G401.6 (cell line): ENCODE data around the gene CCNI2.

Experiments
- FAIRE-seq: peaks from 2 replicates; lab custom pipeline; 2012; peaks lifted over from hg19 to GRCh38; lab: Jason Lieb, UNC

The CCNI2 gene

GRCh38 chr5:132765311-132766019, 18.2 kb downstream of the CCNI2 start:
- FAIRE-seq = no peak

DNA sequence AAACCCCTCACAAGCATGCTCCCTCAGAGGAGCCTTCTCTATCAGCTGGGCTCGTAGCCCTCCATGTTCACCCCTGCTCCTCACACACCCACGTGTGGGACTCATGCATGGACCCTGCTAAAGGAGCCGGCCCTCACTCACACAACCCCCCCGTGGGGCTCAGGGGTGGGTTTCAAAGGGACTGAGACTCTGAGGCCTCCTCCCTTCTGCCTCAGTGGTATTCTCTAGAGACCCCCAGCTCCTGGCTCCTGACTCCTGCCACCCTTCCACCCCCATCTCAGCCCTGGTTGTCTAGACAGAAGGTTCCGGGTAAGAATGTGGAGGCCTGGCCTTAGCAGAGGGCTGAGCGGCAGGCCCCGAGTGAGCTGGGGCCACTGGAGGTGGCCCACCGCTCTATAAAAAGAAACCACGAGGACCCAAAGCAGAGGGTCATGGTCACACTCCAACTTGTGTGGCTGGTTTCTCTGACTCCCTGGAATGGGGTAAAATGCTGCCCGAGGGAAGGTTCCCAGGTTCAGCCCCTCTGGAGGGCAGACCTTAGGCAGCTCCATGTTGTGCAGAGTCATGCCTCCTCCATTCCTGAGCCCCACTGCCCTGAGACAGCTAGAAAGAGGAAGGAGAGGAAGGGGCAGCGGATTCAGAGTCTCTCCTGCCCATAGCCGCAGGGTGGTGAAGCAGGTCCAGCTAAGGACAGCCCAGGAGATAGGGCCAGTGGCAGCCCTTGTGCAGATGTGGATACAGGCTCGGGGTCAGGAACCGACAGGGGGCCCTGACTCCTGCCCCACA, 19.0 kb downstream of the CCNI2 start:
- no peak for FAIRE-seq

GRCh38 chr5:132766806-132767055, 19.5 kb downstream of the CCNI2 start:
- FAIRE-seq = no peak

- no peak for FAIRE-seq
Measured at GRCh38 chr5:132767150-132767549, 19.9 kb downstream of the CCNI2 start.

- FAIRE-seq = no peak
Measured at GRCh38 chr5:132768485-132768868, 21.3 kb downstream of the CCNI2 start.

- no peak for FAIRE-seq
Measured at GRCh38 chr5:132770476-132771159, 23.4 kb downstream of the CCNI2 start.

DNA sequence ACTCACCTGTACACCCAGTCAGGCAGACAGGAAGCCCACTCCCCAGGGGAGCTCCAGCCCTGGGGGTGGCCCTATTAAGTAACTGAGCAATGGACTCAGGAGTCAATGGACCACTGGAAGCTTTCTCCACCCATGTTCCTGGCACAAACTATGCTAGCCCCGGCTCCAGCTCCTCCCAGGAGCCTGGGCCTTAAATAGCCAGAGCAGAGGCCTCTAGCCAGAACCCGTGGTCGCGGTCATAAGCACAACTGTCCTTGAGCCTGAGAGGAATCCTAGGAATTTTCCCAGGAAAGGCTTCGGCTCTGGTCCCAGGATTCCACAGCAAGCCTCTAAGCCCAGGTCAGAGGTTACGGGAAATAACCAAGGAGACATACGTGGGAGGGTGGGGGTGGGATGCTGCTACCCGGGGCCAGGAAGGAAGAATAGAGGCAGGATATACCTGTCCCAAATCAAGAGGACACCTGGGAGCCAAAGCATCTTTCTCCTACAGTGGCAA, 24.3 kb downstream of the CCNI2 start:
- FAIRE-seq = no peak

- FAIRE-seq = no peak
Measured at GRCh38 chr5:132772291-132773070, 25.3 kb downstream of the CCNI2 start.

- no peak for FAIRE-seq
Measured at GRCh38 chr5:132773114-132773513, 25.9 kb downstream of the CCNI2 start.

DNA sequence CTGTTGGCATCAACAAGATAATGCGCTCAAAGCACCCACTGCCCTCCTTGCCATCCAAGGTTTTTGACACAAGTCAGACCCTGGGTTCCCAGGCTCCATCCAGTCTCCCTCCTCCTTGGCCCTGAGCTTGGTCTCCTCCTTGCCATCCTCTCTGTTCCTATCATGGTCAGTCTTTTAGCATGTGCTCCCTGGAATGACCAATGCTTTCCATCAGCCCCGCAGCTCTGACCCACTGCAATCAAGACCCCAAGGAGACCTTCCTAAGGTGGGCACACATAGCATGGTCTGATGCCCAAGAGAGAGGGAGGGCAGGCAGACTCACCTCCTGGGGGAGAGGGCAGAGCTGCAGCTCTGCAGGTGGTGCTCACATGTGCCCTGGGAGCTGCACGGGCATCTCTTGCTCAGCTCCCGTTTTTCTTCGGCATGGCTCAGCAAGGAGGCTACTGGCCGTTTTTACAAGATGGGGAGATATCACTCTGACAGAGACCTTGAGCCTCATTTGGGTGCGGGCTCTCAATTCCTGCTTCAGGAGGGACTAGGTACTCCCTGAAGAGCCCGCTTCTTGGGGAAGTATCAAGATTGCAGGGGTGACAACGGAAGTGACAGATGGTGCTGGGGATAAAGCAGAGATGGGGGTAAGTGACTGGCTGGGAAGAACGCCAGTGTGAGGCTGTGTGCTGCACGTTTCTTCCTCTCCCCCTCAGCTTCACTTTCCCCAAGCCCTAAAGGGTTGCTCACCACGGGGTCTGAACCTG, 26.6 kb downstream of the CCNI2 start:
- no peak for FAIRE-seq

DNA sequence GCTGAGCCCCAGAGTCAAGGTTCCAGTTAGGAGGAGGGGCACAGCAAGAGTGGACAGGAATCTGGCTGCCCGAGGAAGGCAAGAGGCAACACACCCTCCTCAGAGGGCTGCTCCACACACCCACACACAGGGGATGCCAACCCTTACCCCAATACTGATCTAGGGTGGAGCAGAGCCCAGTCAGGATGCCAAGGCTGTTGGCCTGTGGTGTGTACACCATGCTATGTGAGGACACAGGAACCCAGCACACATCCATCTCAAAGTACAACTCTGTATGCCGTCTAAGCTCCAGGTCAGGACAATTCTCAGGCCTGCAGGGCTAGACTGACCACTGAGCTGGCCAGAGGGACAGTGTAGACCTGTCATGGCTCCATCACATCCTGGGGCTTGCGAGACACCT, 27.2 kb downstream of the CCNI2 start:
- no peak for FAIRE-seq

GRCh38 chr5:132774896-132775295, 27.7 kb downstream of the CCNI2 start:
- no peak for FAIRE-seq

DNA sequence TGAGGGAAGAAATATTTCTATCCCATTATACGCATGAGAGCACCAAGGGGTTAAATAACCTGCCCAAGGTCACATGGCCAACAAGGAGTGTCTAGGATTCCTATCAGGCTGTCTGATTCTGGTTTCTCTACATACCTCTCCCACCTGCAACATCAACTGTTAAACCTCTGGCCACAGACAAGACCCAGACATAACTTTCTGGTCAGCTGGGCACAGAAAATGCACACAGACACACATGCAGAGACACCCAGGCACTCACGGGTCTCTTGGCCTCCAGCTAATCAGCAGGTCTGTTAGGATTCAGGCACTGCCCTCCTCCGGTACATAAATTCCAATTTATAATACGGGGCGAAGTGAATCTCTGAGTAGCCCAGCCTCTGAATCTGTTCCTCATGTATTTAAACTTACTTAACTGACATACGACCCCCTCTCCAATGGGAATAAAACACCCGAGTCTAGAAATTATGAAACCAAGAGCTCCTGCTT, 28.3 kb downstream of the CCNI2 start:
- FAIRE-seq = no peak

DNA sequence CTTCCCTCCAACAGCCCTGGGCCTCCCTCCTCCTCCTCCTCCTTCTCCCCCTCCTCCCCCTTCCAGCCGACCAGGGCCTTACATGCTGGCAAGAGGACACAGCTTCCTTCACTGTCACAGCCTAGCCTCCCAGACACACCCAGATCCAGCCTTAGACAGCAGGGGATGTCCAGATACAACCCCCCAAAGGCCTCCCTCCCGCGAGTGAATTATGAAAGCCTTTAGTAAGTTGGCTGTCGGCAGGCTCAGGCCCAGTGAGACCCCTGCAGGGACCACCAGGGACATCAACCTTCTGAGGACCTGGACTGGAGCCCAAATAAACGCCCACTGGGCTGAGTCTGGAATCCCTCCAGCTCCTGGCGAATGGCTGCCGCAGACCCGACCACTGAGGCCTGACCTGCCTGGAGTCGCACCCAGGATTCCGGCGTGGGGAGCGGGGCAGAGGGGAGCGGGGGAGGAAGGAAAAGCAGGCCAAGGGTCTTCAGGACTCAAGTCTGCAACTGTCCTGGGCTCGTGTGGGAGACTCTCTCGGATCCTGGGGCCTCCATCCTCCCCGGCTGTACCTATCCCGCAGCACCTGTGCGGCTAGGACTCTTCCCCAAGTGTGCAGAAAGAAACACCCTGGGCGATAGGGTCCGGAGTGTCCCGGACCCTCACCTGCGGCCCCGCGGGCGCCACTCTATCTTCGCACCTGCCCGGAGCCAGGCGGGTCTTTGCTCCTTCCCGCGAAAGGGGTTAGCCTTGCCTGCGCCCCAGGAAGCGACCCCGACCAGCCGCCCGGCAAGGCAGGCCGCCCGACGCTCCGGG, 29.1 kb downstream of the CCNI2 start:
- FAIRE-seq = no peak

DNA sequence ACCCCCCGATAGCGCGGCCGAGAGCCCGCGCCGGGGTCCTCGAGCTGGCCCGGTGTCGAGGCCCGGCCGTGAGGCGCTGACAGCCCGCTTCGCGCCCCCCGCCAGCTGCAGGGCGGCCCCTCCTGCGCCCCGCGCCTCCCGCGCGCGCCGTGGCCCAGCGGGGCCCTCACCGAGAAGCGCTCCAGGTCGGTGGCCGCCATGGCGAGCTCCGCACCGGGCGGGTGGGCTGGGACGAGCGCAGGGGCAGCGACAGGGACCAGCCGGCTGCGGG, 29.6 kb downstream of the CCNI2 start:
- FAIRE-seq = no peak

GRCh38 chr5:132777209-132778069, 30.2 kb downstream of the CCNI2 start, which contains the start of gene SEPTIN8:
TSS of gene SEPTIN8 (minus strand) at chr5:132777239. CDS start at chr5:132777137, 102 bp downstream.
- FAIRE-seq = no peak

GRCh38 chr5:132778129-132778528, 30.9 kb downstream of the CCNI2 start:
- no peak for FAIRE-seq

DNA sequence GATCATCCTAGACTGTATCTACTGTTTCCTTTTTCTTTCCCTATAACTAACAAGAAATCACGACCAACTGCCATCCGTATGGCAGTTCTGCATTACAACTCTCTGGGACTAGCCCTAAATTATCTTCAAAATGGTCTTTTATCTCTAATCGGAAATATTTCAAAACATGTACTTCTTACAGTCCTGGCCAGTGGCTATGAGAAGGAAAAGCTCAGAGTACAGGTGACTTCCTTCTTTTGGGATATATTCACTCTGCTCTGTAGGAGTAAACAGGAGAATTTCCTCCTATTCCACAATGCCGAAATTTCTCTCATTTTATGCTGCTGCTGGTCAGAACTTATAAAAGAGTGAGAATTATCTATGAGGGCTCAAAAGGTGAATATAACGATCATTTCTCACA, 31.6 kb downstream of the CCNI2 start:
- no peak for FAIRE-seq

- no peak for FAIRE-seq
Measured at GRCh38 chr5:132779961-132780360, 32.7 kb downstream of the CCNI2 start.

- FAIRE-seq = no peak
Measured at GRCh38 chr5:132780577-132780976, 33.4 kb downstream of the CCNI2 start.
